K562 (cell line): Measurements from ENCODE around the gene APPL2. TPM values are rescaled to one million over a fixed set of nuclear protein-coding genes. Genes with fewer than 3 reads are reported as not detected.

Source experiments
- ARID1B ChIP-seq: fragments of 450-650 bp; IDR thresholded peaks from 2 replicates; pipeline ENCODE4 v1.6.1; 2016; ENCODE audit warnings: antibody characterized with exemption, mild to moderate bottlenecking, inconsistent platforms
- CCAR2 ChIP-seq: fragments of 200-400 bp; formaldehyde crosslinking; IDR thresholded peaks from 2 replicates; pipeline ENCODE4 v1.6.1; 2017; ENCODE audit warnings: mild to moderate bottlenecking, low read depth, low read length
- L3MBTL2 ChIP-seq: fragments of 450-650 bp; IDR thresholded peaks from 2 replicates; pipeline ENCODE4 v1.6.1; 2016; ENCODE audit warnings: mild to moderate bottlenecking, moderate library complexity
- LARP7 ChIP-seq: fragments of 450-650 bp; IDR thresholded peaks from 2 replicates; pipeline ENCODE4 v1.6.1; 2016
- PHF20 ChIP-seq: fragments of 450-650 bp; IDR thresholded peaks from 2 replicates; pipeline ENCODE4 v1.6.1; 2018; ENCODE audit not compliant: partially characterized antibody
- TRIM24 ChIP-seq, 2 experiments: fragments of 450-650 bp; IDR thresholded peaks; 2 replicates each; pipeline ENCODE4 v1.6.1; 2016
- polyA plus RNA-seq, 8 experiments: library from polyadenylated mRNA; depleted of rRNA in 4 of 8; stranded (reverse) in 5 of 8; unstranded in 3 of 8; fragments of >200 nt; fragmentation: Nextera tagmentation in 2 of 8; fragmentation: Illumina TruSeq in 1 of 8; extraction: Ambion mirVana in 2 of 8; extraction: Trizol in 1 of 8; gene quantifications; 2 replicates each; pipeline versions ENCODE4 v1.2.1 to v1.2.3, GENCODE V29; 2011 to 2014; ENCODE audit warnings: inconsistent platforms in 1 of 8, missing spikeins in 1 of 8
- total RNA-seq, 7 experiments: library from RNA; depleted of rRNA in 6 of 7; stranded (reverse); fragments of >200 nt in 6 of 7; fragmentation: Illumina TruSeq in 2 of 7; extraction: Trizol in 2 of 7; gene quantifications; 2 replicates each; pipeline versions ENCODE4 v1.2.1 to v1.2.3, GENCODE V29; 2011 to 2021; ENCODE audit warnings: low replicate concordance in 1 of 7
- TF ChIP-seq, protein P1 (sequence below): sonication (generic); formaldehyde crosslinking; IDR thresholded peaks from 2 replicates; pipeline ENCODE4 v1.8.0; 2022; ENCODE audit warnings: mild to moderate bottlenecking, missing genetic modification reagents
- TF ChIP-seq, protein P2 (sequence below): fragments of 450-650 bp; formaldehyde crosslinking; IDR thresholded peaks from 2 replicates; pipeline ENCODE4 v1.4.0; 2020; ENCODE audit warnings: mild to moderate bottlenecking, moderate library complexity

Gene APPL2
- total and polyA plus RNA-seq, 9 of the 15 experiments (the other 6 are each of a cell fraction or from before 2014, with no cell fraction given): 2.1 to 14.4 (median 8.2) TPM

DNA sequence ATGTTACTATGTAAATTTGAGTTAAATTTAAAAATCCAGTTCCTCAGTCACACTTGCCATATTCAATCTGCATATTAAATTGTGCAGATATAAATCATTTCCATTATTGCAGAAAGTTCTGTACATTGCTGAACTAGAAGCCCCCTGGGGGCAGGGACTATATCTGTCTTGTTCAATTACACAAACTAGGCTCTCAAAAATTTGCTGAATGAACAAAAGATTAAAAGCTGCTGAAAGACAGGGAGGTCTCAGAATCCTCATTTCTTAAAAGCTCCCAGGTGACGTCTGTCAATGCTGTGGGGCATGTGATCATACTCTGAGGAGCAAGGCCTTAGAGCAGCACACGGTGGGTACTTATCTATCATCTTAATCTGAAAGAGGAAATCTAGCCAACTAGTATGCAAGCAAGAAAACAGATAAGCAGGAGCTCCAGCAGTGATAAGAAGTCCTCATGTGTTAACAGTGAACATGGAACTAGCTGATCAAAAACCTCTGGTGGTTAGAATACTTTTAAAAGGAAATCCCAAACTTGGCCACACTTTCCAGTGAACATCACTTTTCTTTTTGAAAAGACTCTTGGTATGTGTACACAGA is 60.5 kb downstream of the APPL2 start (continued):
- peak in 1 of 2 experiments; percentile 31; a peak in 1 of 4 replicates for TF ChIP-seq TRIM24 (IDR thresholded peaks at IDR 0.05)
- TF ChIP-seq, protein P1, sequence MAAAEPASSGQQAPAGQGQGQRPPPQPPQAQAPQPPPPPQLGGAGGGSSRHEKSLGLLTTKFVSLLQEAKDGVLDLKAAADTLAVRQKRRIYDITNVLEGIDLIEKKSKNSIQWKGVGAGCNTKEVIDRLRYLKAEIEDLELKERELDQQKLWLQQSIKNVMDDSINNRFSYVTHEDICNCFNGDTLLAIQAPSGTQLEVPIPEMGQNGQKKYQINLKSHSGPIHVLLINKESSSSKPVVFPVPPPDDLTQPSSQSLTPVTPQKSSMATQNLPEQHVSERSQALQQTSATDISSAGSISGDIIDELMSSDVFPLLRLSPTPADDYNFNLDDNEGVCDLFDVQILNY (CRISPR knock-in tag): no peak
- TF ChIP-seq, protein P2, sequence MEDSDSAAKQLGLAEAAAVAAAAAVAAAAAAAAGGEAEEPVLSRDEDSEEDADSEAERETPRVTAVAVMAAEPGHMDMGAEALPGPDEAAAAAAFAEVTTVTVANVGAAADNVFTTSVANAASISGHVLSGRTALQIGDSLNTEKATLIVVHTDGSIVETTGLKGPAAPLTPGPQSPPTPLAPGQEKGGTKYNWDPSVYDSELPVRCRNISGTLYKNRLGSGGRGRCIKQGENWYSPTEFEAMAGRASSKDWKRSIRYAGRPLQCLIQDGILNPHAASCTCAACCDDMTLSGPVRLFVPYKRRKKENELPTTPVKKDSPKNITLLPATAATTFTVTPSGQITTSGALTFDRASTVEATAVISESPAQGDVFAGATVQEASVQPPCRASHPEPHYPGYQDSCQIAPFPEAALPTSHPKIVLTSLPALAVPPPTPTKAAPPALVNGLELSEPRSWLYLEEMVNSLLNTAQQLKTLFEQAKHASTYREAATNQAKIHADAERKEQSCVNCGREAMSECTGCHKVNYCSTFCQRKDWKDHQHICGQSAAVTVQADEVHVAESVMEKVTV (CRISPR knock-in tag): no peak
- TF ChIP-seq CCAR2: no peak
- no peak for TF ChIP-seq LARP7
- TF ChIP-seq PHF20: no peak
- TF ChIP-seq ARID1B: peak; percentile 38; the same call in 1 of the 2 replicates
- TF ChIP-seq L3MBTL2: 0 out of 2 replicates have a peak, but pooled peaks have one; percentile 33
- TF ChIP-seq, all 486 proteins: peak for 10
